Measurements from ENCODE around the gene KRTAP10-3. TPM values are rescaled to one million over a fixed set of nuclear protein-coding genes. Genes with fewer than 3 reads are reported as not detected.

KRTAP10-3 gene
- total RNA-seq, 1 donor from 2014 or later, result not detected

- H3K36me3 ChIP-seq (ENCODE audit: control insufficient read depth, insufficient read depth, low read length), result no peaks in the 10 kb centered on the region
- DNase-seq (ENCODE audit: low read depth) (no peak), FAIRE-seq (no peak)
- TF ChIP-seq, protein P1, sequence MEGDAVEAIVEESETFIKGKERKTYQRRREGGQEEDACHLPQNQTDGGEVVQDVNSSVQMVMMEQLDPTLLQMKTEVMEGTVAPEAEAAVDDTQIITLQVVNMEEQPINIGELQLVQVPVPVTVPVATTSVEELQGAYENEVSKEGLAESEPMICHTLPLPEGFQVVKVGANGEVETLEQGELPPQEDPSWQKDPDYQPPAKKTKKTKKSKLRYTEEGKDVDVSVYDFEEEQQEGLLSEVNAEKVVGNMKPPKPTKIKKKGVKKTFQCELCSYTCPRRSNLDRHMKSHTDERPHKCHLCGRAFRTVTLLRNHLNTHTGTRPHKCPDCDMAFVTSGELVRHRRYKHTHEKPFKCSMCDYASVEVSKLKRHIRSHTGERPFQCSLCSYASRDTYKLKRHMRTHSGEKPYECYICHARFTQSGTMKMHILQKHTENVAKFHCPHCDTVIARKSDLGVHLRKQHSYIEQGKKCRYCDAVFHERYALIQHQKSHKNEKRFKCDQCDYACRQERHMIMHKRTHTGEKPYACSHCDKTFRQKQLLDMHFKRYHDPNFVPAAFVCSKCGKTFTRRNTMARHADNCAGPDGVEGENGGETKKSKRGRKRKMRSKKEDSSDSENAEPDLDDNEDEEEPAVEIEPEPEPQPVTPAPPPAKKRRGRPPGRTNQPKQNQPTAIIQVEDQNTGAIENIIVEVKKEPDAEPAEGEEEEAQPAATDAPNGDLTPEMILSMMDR (IDR thresholded peaks at IDR 0.05; ENCODE audit: insufficient read depth, low read length, severe bottlenecking), result no peak
- no peak overlapping the region for H3K4me3 ChIP-seq (ENCODE audit: low read depth, low read length)
- H3K27me3 ChIP-seq (ENCODE audit: control insufficient read depth, insufficient read depth, low read length), result no peaks in the 10 kb centered on the region
These were observed 49.7 kb downstream of the KRTAP10-3 start for GRCh38 chr21:44508711-44509445.

DNA sequence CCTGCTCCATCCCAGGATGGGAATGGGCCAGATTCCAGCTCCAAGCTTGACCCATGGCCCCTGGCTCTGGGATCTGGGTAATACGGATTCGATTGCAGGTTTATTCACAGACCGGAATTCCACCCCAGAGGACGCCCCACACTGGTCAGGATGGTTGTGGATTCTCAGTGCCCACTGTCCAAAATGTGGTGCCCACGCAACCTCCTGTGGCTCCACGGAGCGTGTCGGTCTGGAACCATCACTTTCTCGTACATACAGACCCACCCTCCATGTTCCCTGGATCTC, 50.2 kb downstream of the KRTAP10-3 start:
- no peak overlapping the region for H3K4me3 ChIP-seq (ENCODE audit: low read depth, low read length)
- no peaks in the 10 kb centered on the region for H3K27me3 ChIP-seq (ENCODE audit: control insufficient read depth, insufficient read depth, low read length)
- FAIRE-seq (no peak), DNase-seq (ENCODE audit: low read depth) (no peak)
- TF ChIP-seq, protein P1 (IDR thresholded peaks at IDR 0.05; ENCODE audit: insufficient read depth, low read length, severe bottlenecking), result no peak
- no peaks in the 10 kb centered on the region for H3K36me3 ChIP-seq (ENCODE audit: control insufficient read depth, insufficient read depth, low read length)

Other genes with a start within 250 kb of the KRTAP10-3 start
- gene CFAP410, start 219.4 kb downstream of the KRTAP10-3 start, total RNA-seq, result 5.4 and 6.1 TPM in 2 replicates
- gene TRPM2, start 205.2 kb downstream of the KRTAP10-3 start, total RNA-seq, result under 0.01 TPM in 1 of 2 replicates, not detected in the other
- gene LRRC3, start 103.3 kb downstream of the KRTAP10-3 start, total RNA-seq, result under 0.01 and 0.38 TPM in 2 replicates
- gene KRTAP10-1, start 18.6 kb downstream of the KRTAP10-3 start, total RNA-seq, result not detected in 2 replicates
- gene KRTAP10-2, start 7.3 kb downstream of the KRTAP10-3 start, total RNA-seq, result not detected in 2 replicates
- gene KRTAP10-4, start 14.9 kb upstream of the KRTAP10-3 start, total RNA-seq, result not detected in 2 replicates
- not detected in 2 replicates for gene KRTAP10-5, start 21.8 kb upstream of the KRTAP10-3 start, total RNA-seq
- not detected in 2 replicates for gene KRTAP10-6, start 33.7 kb upstream of the KRTAP10-3 start, total RNA-seq
- gene KRTAP10-7, start 41.8 kb upstream of the KRTAP10-3 start, total RNA-seq, result not detected in 2 replicates
- not detected in 2 replicates for gene KRTAP10-8, start 53.3 kb upstream of the KRTAP10-3 start, total RNA-seq
- not detected in 2 replicates for gene KRTAP10-9, start 68.3 kb upstream of the KRTAP10-3 start, total RNA-seq
- not detected in 2 replicates for gene KRTAP10-10, start 78.6 kb upstream of the KRTAP10-3 start, total RNA-seq
- not detected in 2 replicates for gene KRTAP10-11, start 87.6 kb upstream of the KRTAP10-3 start, total RNA-seq
- gene KRTAP12-4, start 95.9 kb upstream of the KRTAP10-3 start, total RNA-seq, result not detected in 2 replicates
- not detected in 2 replicates for gene KRTAP12-3, start 99.1 kb upstream of the KRTAP10-3 start, total RNA-seq
- gene KRTAP12-2, start 108.1 kb upstream of the KRTAP10-3 start, total RNA-seq, result not detected in 2 replicates
- not detected in 2 replicates for gene KRTAP12-1, start 123.4 kb upstream of the KRTAP10-3 start, total RNA-seq
- gene KRTAP10-12, start 138.4 kb upstream of the KRTAP10-3 start, total RNA-seq, result not detected in 2 replicates
- gene TSPEAR, start 152.8 kb upstream of the KRTAP10-3 start, total RNA-seq, result not detected in 2 replicates
- gene UBE2G2, start 243.0 kb upstream of the KRTAP10-3 start, total RNA-seq, result 67.4 and 70.0 TPM in 2 replicates